Gastrocnemius medialis (tissue), 4 donors: ENCODE measurements around the gene STARD13.

ENCODE experiments used
- POLR2A ChIP-seq, 2 donors: fragments of 450-650 bp; IDR thresholded peaks; one replicate each; pipeline ENCODE4 v1.6.1; 2017; ENCODE audit warnings: antibody characterized with exemption in 2 of 2, mild to moderate bottlenecking in 2 of 2, moderate library complexity in 2 of 2
- TF ChIP-seq, protein P1 (sequence below), 5 experiments: fragments of 450-650 bp in 3 of 5; fragments of 200-600 bp in 2 of 5; sonication (generic) in 2 of 5; IDR thresholded peaks in 4 of 5; conservative IDR thresholded peaks in 1 of 5; 1 replicate in 4 of 5; 2 replicates in 1 of 5; pipeline ENCODE4 v1.5.1; 2016 to 2019; ENCODE audit warnings: antibody characterized with exemption in 5 of 5, mild to moderate bottlenecking in 3 of 5, moderate library complexity in 3 of 5

DNA sequence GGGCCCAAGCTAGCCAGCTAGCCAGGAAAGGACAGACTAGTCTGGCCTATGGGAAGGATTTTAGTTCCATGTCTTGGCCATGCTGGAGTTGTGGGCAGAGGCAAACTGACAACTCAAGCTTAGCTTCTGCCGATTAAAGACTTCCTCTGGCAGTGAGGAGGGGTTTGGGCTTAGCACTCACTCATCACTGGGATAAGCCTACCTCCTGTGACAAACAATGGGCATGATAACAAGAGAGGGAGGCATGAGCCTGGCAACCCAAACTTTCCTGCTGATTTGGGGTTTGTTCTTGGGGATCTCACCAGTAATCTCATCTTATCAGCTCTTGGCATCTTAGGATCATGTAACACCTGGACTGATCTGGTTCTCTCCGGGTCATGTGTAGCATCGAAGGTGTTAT lies 185.7 kb downstream of the STARD13 start:
- TF ChIP-seq POLR2A (IDR thresholded peaks at IDR 0.05), result no peak
- TF ChIP-seq, protein P1, sequence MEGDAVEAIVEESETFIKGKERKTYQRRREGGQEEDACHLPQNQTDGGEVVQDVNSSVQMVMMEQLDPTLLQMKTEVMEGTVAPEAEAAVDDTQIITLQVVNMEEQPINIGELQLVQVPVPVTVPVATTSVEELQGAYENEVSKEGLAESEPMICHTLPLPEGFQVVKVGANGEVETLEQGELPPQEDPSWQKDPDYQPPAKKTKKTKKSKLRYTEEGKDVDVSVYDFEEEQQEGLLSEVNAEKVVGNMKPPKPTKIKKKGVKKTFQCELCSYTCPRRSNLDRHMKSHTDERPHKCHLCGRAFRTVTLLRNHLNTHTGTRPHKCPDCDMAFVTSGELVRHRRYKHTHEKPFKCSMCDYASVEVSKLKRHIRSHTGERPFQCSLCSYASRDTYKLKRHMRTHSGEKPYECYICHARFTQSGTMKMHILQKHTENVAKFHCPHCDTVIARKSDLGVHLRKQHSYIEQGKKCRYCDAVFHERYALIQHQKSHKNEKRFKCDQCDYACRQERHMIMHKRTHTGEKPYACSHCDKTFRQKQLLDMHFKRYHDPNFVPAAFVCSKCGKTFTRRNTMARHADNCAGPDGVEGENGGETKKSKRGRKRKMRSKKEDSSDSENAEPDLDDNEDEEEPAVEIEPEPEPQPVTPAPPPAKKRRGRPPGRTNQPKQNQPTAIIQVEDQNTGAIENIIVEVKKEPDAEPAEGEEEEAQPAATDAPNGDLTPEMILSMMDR (IDR thresholded peaks at IDR 0.05 in 4 of 5, conservative IDR thresholded peaks at IDR 0.05 in 1 of 5), result no peak
